HepG2 (cell line): ENCODE results near the gene TMC8. TPM values are rescaled to one million over a fixed set of nuclear protein-coding genes. Genes with fewer than 3 reads are reported as not detected.

Source experiments
- GLMP ChIP-seq: sonication (generic); formaldehyde crosslinking; IDR thresholded peaks from 2 replicates; pipeline ENCODE4 v1.9.0; 2021; ENCODE audit warnings: missing genetic modification reagents, mild to moderate bottlenecking, borderline replicate concordance
- HNF1B ChIP-seq: sonication (generic); formaldehyde crosslinking; IDR thresholded peaks from 2 replicates; pipeline ENCODE4 v1.5.1; 2020; ENCODE audit warnings: mild to moderate bottlenecking, moderate library complexity, missing genetic modification reagents
- IKZF4 ChIP-seq: sonication (generic); formaldehyde crosslinking; IDR thresholded peaks from 2 replicates; pipeline ENCODE4 v1.5.1; 2020; ENCODE audit warnings: borderline replicate concordance, mild to moderate bottlenecking, low read depth, missing genetic modification reagents; ENCODE audit errors: not compliant biosample characterization
- JUND ChIP-seq: sonication (generic); formaldehyde crosslinking; IDR thresholded peaks from 2 replicates; pipeline ENCODE4 v1.8.0; 2022; ENCODE audit warnings: mild to moderate bottlenecking, missing genetic modification reagents
- RXRA ChIP-seq: sonication (generic); formaldehyde crosslinking; IDR thresholded peaks from 2 replicates; pipeline ENCODE4 v1.5.1; 2020; ENCODE audit warnings: missing genetic modification reagents
- ZBTB40 ChIP-seq, 2 experiments: fragments of 450-650 bp in 1 of 2; sonication (generic) in 1 of 2; formaldehyde crosslinking in 1 of 2; IDR thresholded peaks; 2 replicates each; pipeline versions ENCODE4 v1.6.1 to v1.8.0; 2016 to 2022; ENCODE audit warnings: antibody characterized with exemption in 1 of 2, mild to moderate bottlenecking in 1 of 2, missing genetic modification reagents in 1 of 2
- ZNF3 ChIP-seq: IDR thresholded peaks from 2 replicates; pipeline ENCODE4 v1.7.0; 2017; ENCODE audit warnings: inconsistent platforms
- ZNF512B ChIP-seq: sonication (generic); formaldehyde crosslinking; IDR thresholded peaks from 2 replicates; pipeline ENCODE4 v1.5.1; 2020; ENCODE audit warnings: missing genetic modification reagents, mild to moderate bottlenecking, borderline replicate concordance
- ZNF530 ChIP-seq: sonication (generic); formaldehyde crosslinking; IDR thresholded peaks from 2 replicates; pipeline ENCODE4 v1.5.0; 2020; ENCODE audit warnings: low read depth, mild to moderate bottlenecking, missing genetic modification reagents
- ZNF773 ChIP-seq: sonication (generic); formaldehyde crosslinking; IDR thresholded peaks from 2 replicates; pipeline ENCODE4 v1.4.0; 2020; ENCODE audit warnings: missing genetic modification reagents, borderline replicate concordance
- ZNF777 ChIP-seq: sonication (generic); formaldehyde crosslinking; IDR thresholded peaks from 2 replicates; pipeline ENCODE4 v1.4.0; 2020; ENCODE audit warnings: missing genetic modification reagents
- polyA plus RNA-seq, 8 experiments: library from polyadenylated mRNA; depleted of rRNA in 3 of 8; stranded (reverse) in 7 of 8; unstranded in 1 of 8; fragments of >200 nt; fragmentation: Illumina TruSeq in 4 of 8; extraction: Trizol in 4 of 8; gene quantifications; 2 replicates each; pipeline versions ENCODE4 v1.2.1 to v1.2.3, GENCODE V29; 2011 to 2016; ENCODE audit warnings: low read depth in 4 of 8, missing spikeins in 1 of 8, mixed read lengths in 1 of 8; ENCODE audit not compliant: insufficient read depth in 1 of 8
- total RNA-seq, 5 experiments: library from RNA; depleted of rRNA; stranded (reverse); fragments of >200 nt; fragmentation: Illumina TruSeq; extraction: Trizol; gene quantifications; 2 replicates each; pipeline ENCODE4 v1.2.3, GENCODE V29; 2016; ENCODE audit warnings: low read depth in 1 of 5

TMC8 gene
- total and polyA plus RNA-seq, 2 of the 13 experiments (the other 11 are each of a cell fraction or from before 2014, with no cell fraction given) = 0.53 to 7.8 TPM

- TF ChIP-seq ZBTB40 (IDR thresholded peaks at IDR 0.05) = no peak
- TF ChIP-seq ZBTB40 (CRISPR knock-in tag; IDR thresholded peaks at IDR 0.05) = no peak
- no peak for TF ChIP-seq ZNF773 (CRISPR knock-in tag)
- TF ChIP-seq ZNF3 = no peak
- no peak for TF ChIP-seq HNF1B (CRISPR knock-in tag)
- no peak for TF ChIP-seq ZNF512B (CRISPR knock-in tag)
- TF ChIP-seq ZNF777 (CRISPR knock-in tag) = no peak
- no peak for TF ChIP-seq IKZF4 (CRISPR knock-in tag)
- TF ChIP-seq ZNF530 (CRISPR knock-in tag) = no peak
- TF ChIP-seq RXRA (CRISPR knock-in tag) = 0 out of 2 replicates have a peak, but pooled peaks have one; percentile 8
- TF ChIP-seq JUND = peak; percentile 22; the same call in 1 of the 2 replicates
- TF ChIP-seq GLMP (CRISPR knock-in tag) = no peak
Measured at GRCh38 chr17:78142119-78142861, 11.7 kb downstream of the TMC8 start (continued).
